HEK293T (cell line): Measurements from ENCODE around the gene ACP4.
"Not testable (repeated sequence)": the region's sequence is repeated elsewhere in the genome, so short reads cannot be mapped to it uniquely, and the experiment has no call there.

Experiments used
- CTCF ChIA-PET: fragments of 350-600 bp; formaldehyde crosslinking; extraction: SDS; loops from one replicate; lab custom pipeline; 2021; ENCODE audit warnings: antibody characterized with exemption, inconsistent platforms; lab: Yijun Ruan, JAX
- POLR2A ChIA-PET: fragments of 350-600 bp; formaldehyde crosslinking; extraction: SDS; loops from one replicate; lab custom pipeline; 2020; ENCODE audit warnings: antibody characterized with exemption, inconsistent platforms; lab: Yijun Ruan, JAX
- DNase-seq: peaks from one replicate; pipeline ENCODE4 v3.0.0; 2012; ENCODE audit warnings: mixed read lengths; ENCODE audit errors: extremely low spot score
- ARNT ChIP-seq: fragments of 450-650 bp; IDR thresholded peaks from 2 replicates; pipeline ENCODE4 v1.6.1; 2017; ENCODE audit warnings: mild to moderate bottlenecking
- BHLHE40 ChIP-seq: fragments of 450-650 bp; IDR thresholded peaks from 2 replicates; pipeline ENCODE4 v1.6.1; 2016; ENCODE audit warnings: mild to moderate bottlenecking, moderate library complexity, borderline replicate concordance
- CTBP1 ChIP-seq: fragments of 450-650 bp; IDR thresholded peaks from 2 replicates; pipeline ENCODE4 v1.6.1; 2016; ENCODE audit warnings: borderline replicate concordance
- ELF4 ChIP-seq: fragments of 450-650 bp; IDR thresholded peaks from 2 replicates; pipeline ENCODE4 v1.6.1; 2017; ENCODE audit warnings: antibody characterized with exemption
- FOXA1 ChIP-seq: fragments of 450-650 bp; IDR thresholded peaks from 2 replicates; pipeline ENCODE4 v1.6.1; 2016; ENCODE audit warnings: mild to moderate bottlenecking
- FOXK2 ChIP-seq: fragments of 450-650 bp; IDR thresholded peaks from 2 replicates; pipeline ENCODE4 v1.6.1; 2016; ENCODE audit warnings: mild to moderate bottlenecking
- FOXM1 ChIP-seq: fragments of 450-650 bp; IDR thresholded peaks from 2 replicates; pipeline ENCODE4 v1.6.1; 2017; ENCODE audit warnings: mild to moderate bottlenecking, borderline replicate concordance
- HDGF ChIP-seq: fragments of 450-650 bp; IDR thresholded peaks from 2 replicates; pipeline ENCODE4 v1.6.1; 2017; ENCODE audit warnings: antibody characterized with exemption, borderline replicate concordance
- L3MBTL2 ChIP-seq: fragments of 450-650 bp; conservative IDR thresholded peaks from 2 replicates; pipeline ENCODE4 v1.6.1; 2016; ENCODE audit warnings: mild to moderate bottlenecking
- LEF1 ChIP-seq: fragments of 450-650 bp; IDR thresholded peaks from 2 replicates; pipeline ENCODE4 v1.6.1; 2017; ENCODE audit warnings: mild to moderate bottlenecking, borderline replicate concordance
- NFRKB ChIP-seq: fragments of 450-650 bp; IDR thresholded peaks from 2 replicates; pipeline ENCODE4 v1.6.1; 2016; ENCODE audit warnings: mild to moderate bottlenecking, moderate library complexity
- SP1 ChIP-seq: fragments of 450-650 bp; IDR thresholded peaks from 2 replicates; pipeline ENCODE4 v1.6.1; 2017
- SUZ12 ChIP-seq: fragments of 450-650 bp; IDR thresholded peaks from 2 replicates; pipeline ENCODE4 v1.6.1; 2016; ENCODE audit warnings: mild to moderate bottlenecking
- TARDBP ChIP-seq: fragments of 450-650 bp; IDR thresholded peaks from 2 replicates; pipeline ENCODE4 v1.6.1; 2016
- ZNF384 ChIP-seq: fragments of 450-650 bp; IDR thresholded peaks from 2 replicates; pipeline ENCODE4 v1.6.1; 2016
- TF ChIP-seq, protein P1 (sequence below): fragments of 450-650 bp; IDR thresholded peaks from 2 replicates; pipeline ENCODE4 v1.6.1; 2016

ACP4 gene, protein sequence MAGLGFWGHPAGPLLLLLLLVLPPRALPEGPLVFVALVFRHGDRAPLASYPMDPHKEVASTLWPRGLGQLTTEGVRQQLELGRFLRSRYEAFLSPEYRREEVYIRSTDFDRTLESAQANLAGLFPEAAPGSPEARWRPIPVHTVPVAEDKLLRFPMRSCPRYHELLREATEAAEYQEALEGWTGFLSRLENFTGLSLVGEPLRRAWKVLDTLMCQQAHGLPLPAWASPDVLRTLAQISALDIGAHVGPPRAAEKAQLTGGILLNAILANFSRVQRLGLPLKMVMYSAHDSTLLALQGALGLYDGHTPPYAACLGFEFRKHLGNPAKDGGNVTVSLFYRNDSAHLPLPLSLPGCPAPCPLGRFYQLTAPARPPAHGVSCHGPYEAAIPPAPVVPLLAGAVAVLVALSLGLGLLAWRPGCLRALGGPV

DNA sequence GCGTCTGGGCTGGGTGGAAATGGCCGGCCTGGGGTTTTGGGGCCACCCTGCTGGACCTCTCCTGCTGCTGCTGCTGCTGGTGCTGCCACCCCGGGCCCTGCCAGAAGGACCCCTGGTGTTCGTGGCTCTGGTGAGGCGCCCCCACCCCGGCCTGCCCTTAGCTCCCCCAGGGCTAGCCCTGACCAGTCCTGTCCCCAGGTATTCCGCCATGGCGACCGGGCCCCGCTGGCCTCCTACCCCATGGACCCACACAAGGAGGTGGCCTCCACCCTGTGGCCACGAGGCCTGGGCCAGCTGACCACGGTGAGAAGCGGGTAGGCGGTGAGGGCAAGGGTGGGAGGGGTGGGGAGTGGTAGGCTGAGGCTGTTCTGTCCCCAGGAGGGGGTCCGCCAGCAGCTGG lies at the start of gene ACP4:
ACP4 (plus strand) TSS at position 20 of the 400 bp plus-strand sequence; CDS start at position 20, 0 bp downstream.
- ChIA-PET CTCF (interaction anchor here (1.4 kb wide), 1 partner anchor 132 kb away, joined by 3 read pairs; no protein-coding TSS in a partner anchor), POLR2A (no interaction called here)
- no peak for DNase-seq
- TF ChIP-seq L3MBTL2 (no peak), TARDBP (no peak), HDGF (no peak), CTBP1 (no peak), FOXK2 (no peak), SP1 (no peak), FOXA1 (no peak), ARNT (no peak), BHLHE40 (no peak), SUZ12 (no peak), ELF4 (no peak), NFRKB (no peak), ZNF384 (no peak)
- TF ChIP-seq, protein P1, sequence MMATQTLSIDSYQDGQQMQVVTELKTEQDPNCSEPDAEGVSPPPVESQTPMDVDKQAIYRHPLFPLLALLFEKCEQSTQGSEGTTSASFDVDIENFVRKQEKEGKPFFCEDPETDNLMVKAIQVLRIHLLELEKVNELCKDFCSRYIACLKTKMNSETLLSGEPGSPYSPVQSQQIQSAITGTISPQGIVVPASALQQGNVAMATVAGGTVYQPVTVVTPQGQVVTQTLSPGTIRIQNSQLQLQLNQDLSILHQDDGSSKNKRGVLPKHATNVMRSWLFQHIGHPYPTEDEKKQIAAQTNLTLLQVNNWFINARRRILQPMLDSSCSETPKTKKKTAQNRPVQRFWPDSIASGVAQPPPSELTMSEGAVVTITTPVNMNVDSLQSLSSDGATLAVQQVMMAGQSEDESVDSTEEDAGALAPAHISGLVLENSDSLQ: no peak

DNA sequence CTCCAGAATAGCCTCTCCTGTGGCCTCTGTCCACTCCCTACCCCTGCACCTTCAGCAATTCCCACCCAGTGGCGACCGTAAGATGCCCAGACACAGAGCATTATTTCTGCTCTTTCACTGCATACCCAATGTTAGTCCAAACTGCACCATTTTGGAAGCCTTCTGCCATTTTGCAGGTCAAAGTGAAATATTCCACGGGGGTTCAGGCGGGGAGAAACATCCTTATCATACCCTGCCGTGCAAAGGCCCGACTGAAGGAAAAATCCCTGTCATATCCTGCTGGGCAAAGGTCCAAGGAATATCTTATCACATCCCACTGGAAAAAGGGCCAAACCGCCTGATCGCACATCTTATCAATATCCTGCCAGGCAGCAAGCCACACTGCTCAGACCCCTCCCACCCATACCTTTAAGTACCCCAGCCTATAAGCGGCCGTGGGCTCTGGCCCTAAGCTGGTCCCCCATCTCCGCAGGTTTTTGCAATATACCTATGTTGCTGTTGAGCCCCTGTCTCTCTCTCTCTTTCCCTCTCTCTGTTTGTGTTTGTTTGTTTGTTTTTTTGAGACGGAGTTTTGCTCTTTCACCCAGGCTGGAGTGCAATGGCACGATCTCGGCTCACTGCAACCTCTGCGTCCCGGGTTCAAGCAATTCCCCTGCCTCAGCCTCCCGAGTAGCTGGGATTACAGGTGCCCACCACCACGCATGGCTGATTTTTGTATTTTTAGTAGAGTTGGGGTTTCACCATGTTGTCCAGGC lies 48.9 kb upstream of the ACP4 start:
- no peak for DNase-seq
- POLR2A ChIA-PET: no interaction called here
- TF ChIP-seq L3MBTL2: no peak
- no peak for TF ChIP-seq HDGF
- TF ChIP-seq FOXK2: no peak
- no peak for TF ChIP-seq ELF4
- TF ChIP-seq LEF1: no peak
- TF ChIP-seq, protein P1: no peak
- no peak for TF ChIP-seq NFRKB
- TF ChIP-seq ARNT: no peak
- no peak for TF ChIP-seq ZNF384
- no peak for TF ChIP-seq TARDBP
- no peak for TF ChIP-seq SP1
- no peak for TF ChIP-seq SUZ12
- CTCF ChIA-PET: no interaction called here

GRCh38 chr19:50743537-50743936 lies 46.7 kb upstream of the ACP4 start:
- TF ChIP-seq FOXK2 (no peak), SP1 (no peak), ZNF384 (no peak), SUZ12 (no peak), FOXA1 (no peak), NFRKB (no peak), ARNT (no peak), FOXM1 (no peak), LEF1 (no peak), HDGF (no peak), L3MBTL2 (no peak), CTBP1 (no peak), ELF4 (no peak), TARDBP (no peak)
- TF ChIP-seq, protein P1: no peak
- ChIA-PET CTCF (no interaction called here), POLR2A (no interaction called here)
- DNase-seq: no peak

DNA sequence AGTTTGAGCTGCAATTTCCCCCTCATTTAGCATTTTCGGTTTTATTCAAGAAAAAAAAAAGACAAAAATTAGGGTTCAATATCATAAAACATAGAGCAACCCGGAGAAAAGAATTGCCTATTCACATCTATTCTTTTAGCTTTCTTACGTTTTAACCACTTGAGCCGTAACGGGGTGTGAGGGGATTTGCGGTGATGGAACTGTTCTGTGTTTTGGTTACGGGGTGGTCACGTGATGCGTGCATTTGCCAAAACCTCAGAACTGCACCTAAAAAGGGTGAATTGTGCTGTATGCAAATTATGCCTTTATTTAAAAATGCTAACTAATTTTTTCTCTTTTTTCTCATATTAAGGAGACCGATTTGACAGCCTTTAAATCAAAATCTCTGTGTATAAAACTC lies 45.0 kb upstream of the ACP4 start:
- TF ChIP-seq SUZ12 (no peak), NFRKB (no peak), SP1 (no peak), ARNT (no peak), HDGF (no peak), LEF1 (no peak), FOXM1 (no peak), ZNF384 (no peak), L3MBTL2 (no peak), TARDBP (no peak), FOXK2 (no peak), FOXA1 (no peak)
- TF ChIP-seq, protein P1: no peak
- CTCF ChIA-PET: no interaction called here
- POLR2A ChIA-PET: no interaction called here
- no peak for DNase-seq

DNA sequence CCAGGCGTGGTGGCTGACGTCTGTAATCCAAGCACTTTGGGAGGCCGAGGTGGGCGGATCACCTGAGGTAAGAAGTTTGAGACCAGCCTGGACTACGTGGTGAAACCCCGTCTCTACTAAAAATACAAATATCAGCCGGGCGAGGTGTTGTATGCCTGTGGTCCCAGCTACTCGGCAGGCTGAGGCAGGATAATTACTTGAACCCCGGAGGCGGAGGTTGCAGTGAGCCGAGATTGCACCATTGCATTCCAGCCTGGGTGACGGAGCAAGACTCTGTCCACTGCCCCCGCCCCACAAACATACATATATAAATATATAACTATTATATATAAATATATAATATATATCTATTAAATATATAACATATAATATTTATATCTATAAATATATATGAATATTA lies 43.1 kb upstream of the ACP4 start:
- CTCF ChIA-PET, POLR2A ChIA-PET: not testable (repeated sequence)

More for the DNA sequence above, 43.1 kb upstream of the ACP4 start:
- not testable (repeated sequence) for DNase-seq
